Thoracic aorta (tissue), 2 donors: ENCODE measurements around the gene SPEN. TPM values are rescaled to one million over a fixed set of nuclear protein-coding genes. Genes with fewer than 3 reads are reported as not detected.
A peak's percentile ranks its signal among the peaks of the same experiment; 100 is the strongest.

ENCODE experiments used
- ATAC-seq: fragments of 150-250 bp; one replicate; pipeline ENCODE4 v1.8.0; 2017; ENCODE audit warnings: low read depth; ENCODE audit not compliant: insufficient number of reproducible peaks, low FRiP score
- DNase-seq: peaks from one replicate; pipeline ENCODE4 v3.0.0-alpha.2; 2020; ENCODE audit warnings: low spot score
- H3K27ac ChIP-seq, 2 donors: fragments of 200-600 bp; sonication (generic); 1 replicate in 1 of 2; 2 replicates in 1 of 2; pipeline ENCODE4 v1.5.1; 2016; ENCODE audit warnings: mild to moderate bottlenecking in 2 of 2, moderate library complexity in 2 of 2
- H3K27me3 ChIP-seq: fragments of 200-600 bp; sonication (generic); replicated peaks from 2 replicates; pipeline ENCODE4 v1.6.0; 2016; ENCODE audit warnings: mild to moderate bottlenecking; ENCODE audit not compliant: insufficient read depth
- H3K36me3 ChIP-seq: fragments of 200-600 bp; sonication (generic); one replicate; pipeline ENCODE4 v1.5.1; 2016
- H3K4me1 ChIP-seq, 2 donors: fragments of 200-600 bp; sonication (generic); 1 replicate in 1 of 2; 2 replicates in 1 of 2; pipeline versions ENCODE4 v1.5.1 to v1.6.0; 2016; ENCODE audit warnings: low read depth in 2 of 2, mild to moderate bottlenecking in 1 of 2; ENCODE audit not compliant: control insufficient read depth in 1 of 2
- H3K4me3 ChIP-seq: fragments of 200-600 bp; sonication (generic); 2 replicates; pipeline ENCODE4 v1.5.1; 2016; ENCODE audit warnings: mild to moderate bottlenecking
- H3K9me3 ChIP-seq: fragments of 200-600 bp; sonication (generic); 2 replicates; pipeline ENCODE4 v1.5.1; 2016
- CTCF ChIP-seq: fragments of 200-600 bp; sonication (generic); IDR thresholded peaks from one replicate; pipeline ENCODE4 v1.5.1; 2019; ENCODE audit warnings: antibody characterized with exemption
- total RNA-seq, 2 donors: library from RNA; depleted of rRNA; stranded (reverse); fragments of >200 nt; gene quantifications; one replicate each; pipeline versions ENCODE4 v1.1.0 to v1.2.3, GENCODE V29; 2016

The SPEN gene
- total RNA-seq, 2 donors from 2014 or later, result 52.3 to 96.9 TPM

GRCh38 chr1:15851210-15852035 lies 3.9 kb downstream of the SPEN start:
- H3K27ac ChIP-seq, result peak overlapping the region in 1 of 2 donors; percentile 54
- no peaks in the 10 kb centered on the region for H3K9me3 ChIP-seq
- H3K4me3 ChIP-seq, result peak overlapping the region; percentile 99
- H3K36me3 ChIP-seq, result no peaks in the 10 kb centered on the region
- DNase-seq, result no peak
- peaks cover 37 to 61% of the 10 kb centered on the region in 2 donors for H3K4me1 ChIP-seq
- H3K27me3 ChIP-seq, result no peaks in the 10 kb centered on the region
- TF ChIP-seq CTCF, result no peak
- ATAC-seq, result no peak

GRCh38 chr1:15852036-15852827 lies 4.7 kb downstream of the SPEN start:
- Histone ChIP-seq H3K4me3 (peak overlapping the region; percentile 99), H3K27me3 (no peaks in the 10 kb centered on the region), H3K36me3 (no peaks in the 10 kb centered on the region), H3K4me1 (peaks cover 40 to 63% of the 10 kb centered on the region in 2 donors), H3K27ac (peak overlapping the region; percentile 12 to 54), H3K9me3 (no peaks in the 10 kb centered on the region)
- ATAC-seq, result no peak
- no peak for TF ChIP-seq CTCF
- DNase-seq, result no peak

- ATAC-seq (no peak), DNase-seq (no peak)
- Histone ChIP-seq H3K27me3 (no peaks in the 10 kb centered on the region), H3K4me1 (peaks cover 47 to 69% of the 10 kb centered on the region in 2 donors), H3K9me3 (no peaks in the 10 kb centered on the region), H3K4me3 (no peak overlapping the region), H3K27ac (no peak overlapping the region), H3K36me3 (no peaks in the 10 kb centered on the region)
- TF ChIP-seq CTCF, result no peak
Measured at GRCh38 chr1:15852828-15853302, 5.4 kb downstream of the SPEN start.

GRCh38 chr1:15856888-15857287 lies 9.4 kb downstream of the SPEN start:
- no peak for TF ChIP-seq CTCF
- ATAC-seq (no peak), DNase-seq (no peak)
- Histone ChIP-seq H3K9me3 (no peaks in the 10 kb centered on the region), H3K36me3 (no peaks in the 10 kb centered on the region), H3K27ac (no peak overlapping the region), H3K27me3 (no peaks in the 10 kb centered on the region), H3K4me1 (peaks cover 31 to 71% of the 10 kb centered on the region in 2 donors), H3K4me3 (no peak overlapping the region)

- H3K27me3 ChIP-seq, result no peaks in the 10 kb centered on the region
- DNase-seq (no peak), ATAC-seq (no peak)
- H3K4me3 ChIP-seq, result no peak overlapping the region
- no peak for TF ChIP-seq CTCF
- peaks cover 29 to 64% of the 10 kb centered on the region in 2 donors for H3K4me1 ChIP-seq
- H3K36me3 ChIP-seq, result no peaks in the 10 kb centered on the region
- H3K9me3 ChIP-seq, result no peaks in the 10 kb centered on the region
- H3K27ac ChIP-seq, result no peak overlapping the region
Measured at GRCh38 chr1:15858069-15858670, 10.7 kb downstream of the SPEN start.
